GM23338 (cell line): Measurements from ENCODE around the gene SLC5A6. TPM values are rescaled to one million over a fixed set of nuclear protein-coding genes. Genes with fewer than 3 reads are reported as not detected.

ENCODE experiments used
- ATAC-seq: fragments of 200-7000 bp; cut with Tn5 transposase; 3 replicates; pipeline ENCODE4 v1.9.1; 2020
- DNase-seq: peaks from one replicate; pipeline ENCODE4 v3.0.0-alpha.2; 2015; ENCODE audit warnings: low spot score
- H2AFZ ChIP-seq: fragments of 200-600 bp; sonication (generic); 2 replicates; pipeline ENCODE4 v1.8.0; 2016; ENCODE audit warnings: antibody characterized with exemption, mild to moderate bottlenecking, moderate library complexity
- H3F3A ChIP-seq: fragments of 200-600 bp; sonication (generic); replicated peaks from 2 replicates; pipeline ENCODE4 v1.8.0; 2017; ENCODE audit warnings: antibody characterized with exemption, mixed run types, low read depth
- H3K27ac ChIP-seq: fragments of 200-600 bp; sonication (generic); 2 replicates; pipeline ENCODE4 v1.6.1; 2016; ENCODE audit warnings: low read depth
- H3K27me3 ChIP-seq: fragments of 200-600 bp; sonication (generic); 2 replicates; pipeline ENCODE4 v1.8.0; 2016; ENCODE audit warnings: mild to moderate bottlenecking, mixed run types, moderate library complexity; ENCODE audit not compliant: insufficient read depth
- H3K36me3 ChIP-seq: fragments of 200-600 bp; sonication (generic); 2 replicates; pipeline ENCODE4 v1.8.0; 2016; ENCODE audit warnings: mild to moderate bottlenecking; ENCODE audit not compliant: insufficient read depth
- H3K4me1 ChIP-seq: fragments of 200-600 bp; sonication (generic); 2 replicates; pipeline ENCODE4 v1.8.0; 2016; ENCODE audit warnings: mild to moderate bottlenecking, moderate library complexity; ENCODE audit not compliant: insufficient read depth
- H3K4me2 ChIP-seq: fragments of 200-600 bp; sonication (generic); 2 replicates; pipeline ENCODE4 v1.7.1; 2017; ENCODE audit warnings: mixed run types
- H3K4me3 ChIP-seq: fragments of 200-600 bp; sonication (generic); 2 replicates; pipeline ENCODE4 v1.6.1; 2016; ENCODE audit warnings: mixed run types
- H3K79me2 ChIP-seq: fragments of 200-600 bp; sonication (generic); replicated peaks from 2 replicates; pipeline ENCODE4 v1.8.0; 2017; ENCODE audit warnings: mild to moderate bottlenecking; ENCODE audit not compliant: insufficient read depth
- H3K9me2 ChIP-seq: fragments of 200-600 bp; sonication (generic); 2 replicates; pipeline ENCODE4 v1.8.0; 2017; ENCODE audit not compliant: insufficient read depth
- H4K20me1 ChIP-seq: fragments of 200-600 bp; sonication (generic); replicated peaks from 2 replicates; pipeline ENCODE4 v1.8.0; 2017; ENCODE audit warnings: mild to moderate bottlenecking; ENCODE audit not compliant: insufficient read depth
- H3K27ac Mint-ChIP-seq: 2 replicates; pipeline ENCODE4 v1.8.0; 2020; ENCODE audit warnings: inconsistent platforms, mild to moderate bottlenecking, moderate library complexity, mixed read lengths
- H3K27me3 Mint-ChIP-seq: 3 replicates; pipeline ENCODE4 v1.8.0; 2022; ENCODE audit warnings: low read depth, mild to moderate bottlenecking, moderate library complexity, mixed read lengths, inconsistent platforms; ENCODE audit not compliant: insufficient read depth, poor library complexity
- H3K36me3 Mint-ChIP-seq: 3 replicates; pipeline ENCODE4 v1.8.0; 2021; ENCODE audit warnings: low read depth, mild to moderate bottlenecking, inconsistent platforms, moderate library complexity, mixed read lengths
- H3K4me1 Mint-ChIP-seq: 3 replicates; pipeline ENCODE4 v1.8.0; 2020; ENCODE audit warnings: mild to moderate bottlenecking, inconsistent platforms, mixed read lengths
- H3K4me3 Mint-ChIP-seq: 3 replicates; pipeline ENCODE4 v1.8.0; 2021; ENCODE audit warnings: moderate library complexity, mild to moderate bottlenecking, inconsistent platforms, mixed read lengths
- H3K9me3 Mint-ChIP-seq: 3 replicates; pipeline ENCODE4 v1.8.0; 2020; ENCODE audit warnings: moderate library complexity, mild to moderate bottlenecking, inconsistent platforms, mixed read lengths
- CREB1 ChIP-seq: fragments of 250-450 bp; sonication (Bioruptor Pico); IDR thresholded peaks from 2 replicates; pipeline ENCODE4 v1.5.0; 2020; ENCODE audit warnings: low read depth, mild to moderate bottlenecking, moderate library complexity
- CTCF ChIP-seq, 2 experiments: fragments of 200-600 bp in 1 of 2; sonication (generic) in 1 of 2; conservative IDR thresholded peaks; 2 replicates each; pipeline versions ENCODE4 v1.5.1 to v1.6.1; 2016 to 2017; ENCODE audit warnings: antibody characterized with exemption in 2 of 2, low read depth in 2 of 2, mild to moderate bottlenecking in 2 of 2, moderate library complexity in 1 of 2
- ETS1 ChIP-seq: IDR thresholded peaks from 2 replicates; pipeline ENCODE4 v1.6.1; 2016; ENCODE audit warnings: antibody characterized with exemption
- EZH2 ChIP-seq: fragments of 200-600 bp; sonication (generic); IDR thresholded peaks from one replicate; pipeline ENCODE4 v1.8.0; 2017; ENCODE audit warnings: antibody characterized with exemption, mild to moderate bottlenecking, low read depth; ENCODE audit not compliant: unreplicated experiment
- EZH2phosphoT487 ChIP-seq: fragments of 200-600 bp; sonication (generic); IDR thresholded peaks from one replicate; pipeline ENCODE4 v1.8.1; 2018; ENCODE audit warnings: antibody characterized with exemption; ENCODE audit not compliant: unreplicated experiment
- JUNB ChIP-seq: IDR thresholded peaks from one replicate; pipeline ENCODE4 v1.6.1; 2016; ENCODE audit warnings: antibody characterized with exemption; ENCODE audit not compliant: unreplicated experiment
- POLR2AphosphoS5 ChIP-seq: IDR thresholded peaks from 2 replicates; pipeline ENCODE4 v1.6.1; 2016; ENCODE audit warnings: antibody characterized with exemption, low read depth
- STAT1 ChIP-seq: IDR thresholded peaks from one replicate; pipeline ENCODE4 v1.6.1; 2016; ENCODE audit warnings: antibody characterized with exemption; ENCODE audit not compliant: unreplicated experiment
- ZNF114 ChIP-seq: fragments of 250-450 bp; sonication (Bioruptor Pico); IDR thresholded peaks from 2 replicates; pipeline ENCODE4 v1.5.0; 2020; ENCODE audit warnings: mild to moderate bottlenecking, moderate library complexity
- ZNF331 ChIP-seq: fragments of 250-450 bp; sonication (Bioruptor Pico); IDR thresholded peaks from 2 replicates; pipeline ENCODE4 v1.5.0; 2020; ENCODE audit warnings: low read depth, mild to moderate bottlenecking, moderate library complexity
- ZNF462 ChIP-seq: fragments of 250-450 bp; sonication (Bioruptor Pico); IDR thresholded peaks from 2 replicates; pipeline ENCODE4 v1.5.0; 2020; ENCODE audit warnings: mild to moderate bottlenecking, moderate library complexity
- polyA plus RNA-seq: library from polyadenylated mRNA; unstranded; fragments of >200 nt; fragmentation: Nextera tagmentation; extraction: Ambion mirVana; gene quantifications from 2 replicates; pipeline ENCODE4 v1.2.1, GENCODE V29; 2016
- total RNA-seq: library from RNA; depleted of rRNA; stranded (reverse); fragments of >200 nt; shearing (Covaris generic); gene quantifications from 2 replicates; pipeline ENCODE4 v1.2.3, GENCODE V29; 2014

Gene SLC5A6
- total and polyA plus RNA-seq, 2 experiments from 2014 or later: 44.3 to 153 TPM

- no peak for DNase-seq
- TF ChIP-seq CREB1 (CRISPR knock-in tag) (no peak), JUNB (no peak), ZNF331 (CRISPR knock-in tag) (no peak), CTCF (conservative IDR thresholded peaks at IDR 0.05; ENCODE audit: low read depth in 2 of 2) (no peak), ETS1 (no peak), POLR2AphosphoS5 (no peak), EZH2phosphoT487 (no peak), STAT1 (no peak)
- no peak for ATAC-seq
- Histone ChIP-seq H3K27me3 (no peaks in the 10 kb centered on the region), H2AFZ (no peak overlapping the region), H3K79me2 (no peaks in the 10 kb centered on the region), H3F3A (no peaks in the 10 kb centered on the region), H3K27ac (no peak overlapping the region), H3K9me2 (no peaks in the 10 kb centered on the region), H3K36me3 (peaks cover 83% of the 10 kb centered on the region), H3K4me1 (no peaks in the 10 kb centered on the region), H3K4me2 (no peak overlapping the region), H4K20me1 (no peaks in the 10 kb centered on the region; the same call in 1 of the 2 replicates), H3K4me3 (no peak overlapping the region)
- Mint-ChIP-seq H3K27ac (no peak overlapping the region), H3K27me3 (peaks cover 26% of the 10 kb centered on the region), H3K9me3 (no peaks in the 10 kb centered on the region), H3K4me1 (no peaks in the 10 kb centered on the region), H3K36me3 (peaks cover 99% of the 10 kb centered on the region), H3K4me3 (no peak overlapping the region)
Observed at GRCh38 chr2:27236626-27237025, 24.6 kb upstream of the SLC5A6 start.

DNA sequence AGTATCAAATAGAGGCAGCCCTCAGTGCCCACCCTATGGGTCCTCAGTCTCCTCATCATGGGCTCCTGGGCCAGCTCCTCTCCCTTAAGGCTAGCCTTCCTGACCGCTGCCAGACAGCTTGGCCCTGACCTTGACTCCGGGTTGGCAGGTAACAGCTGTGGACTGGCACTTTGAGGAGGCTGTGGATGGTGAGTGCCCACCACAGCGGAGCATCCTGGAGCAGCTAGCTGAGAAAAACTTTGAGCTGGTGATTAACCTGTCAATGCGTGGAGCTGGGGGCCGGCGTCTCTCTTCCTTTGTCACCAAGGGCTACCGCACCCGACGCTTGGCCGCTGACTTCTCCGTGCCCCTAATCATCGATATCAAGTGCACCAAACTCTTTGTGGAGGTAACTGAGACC is 24.1 kb upstream of the SLC5A6 start:
- Mint-ChIP-seq H3K9me3 (no peaks in the 10 kb centered on the region), H3K4me3 (no peak overlapping the region), H3K36me3 (peaks cover 99% of the 10 kb centered on the region), H3K27me3 (peaks cover 22% of the 10 kb centered on the region), H3K27ac (no peak overlapping the region), H3K4me1 (no peaks in the 10 kb centered on the region)
- Histone ChIP-seq H3K27ac (no peak overlapping the region), H2AFZ (no peak overlapping the region), H3K4me3 (no peak overlapping the region), H3K9me2 (no peaks in the 10 kb centered on the region), H3K27me3 (no peaks in the 10 kb centered on the region), H3K4me2 (no peak overlapping the region), H4K20me1 (peaks cover under 1% of the 10 kb centered on the region; the same call in 1 of the 2 replicates), H3K36me3 (peaks cover 86% of the 10 kb centered on the region), H3F3A (no peaks in the 10 kb centered on the region), H3K79me2 (no peaks in the 10 kb centered on the region), H3K4me1 (no peaks in the 10 kb centered on the region)
- DNase-seq (no peak), ATAC-seq (no peak)
- TF ChIP-seq CTCF (conservative IDR thresholded peaks at IDR 0.05; ENCODE audit: low read depth in 2 of 2) (no peak), CREB1 (CRISPR knock-in tag) (no peak), ZNF462 (no peak), ZNF114 (no peak), EZH2 (no peak), EZH2phosphoT487 (no peak), ZNF331 (CRISPR knock-in tag) (no peak)
